Dermis microvascular lymphatic vessel endothelial cell (primary cell): Measurements from ENCODE around the gene LCT. TPM values are rescaled to one million over a fixed set of nuclear protein-coding genes. Genes with fewer than 3 reads are reported as not detected.
A peak's percentile ranks its signal among the peaks of the same experiment; 100 is the strongest.
"Not testable (repeated sequence)": the region's sequence is repeated elsewhere in the genome, so short reads cannot be mapped to it uniquely, and the experiment has no call there.

ENCODE experiments used
- DNase-seq, 2 donors: peaks; one replicate each; pipeline versions ENCODE4 v3.0.0 to v3.0.0-alpha.2; 2010; ENCODE audit warnings: low read depth in 2 of 2
- total RNA-seq: library from RNA; depleted of rRNA; stranded (reverse); fragments of >200 nt; gene quantifications from 2 replicates; pipeline ENCODE4 v1.2.1, GENCODE V29; 2014

The LCT gene
- total RNA-seq, result not detected in 2 replicates

DNA sequence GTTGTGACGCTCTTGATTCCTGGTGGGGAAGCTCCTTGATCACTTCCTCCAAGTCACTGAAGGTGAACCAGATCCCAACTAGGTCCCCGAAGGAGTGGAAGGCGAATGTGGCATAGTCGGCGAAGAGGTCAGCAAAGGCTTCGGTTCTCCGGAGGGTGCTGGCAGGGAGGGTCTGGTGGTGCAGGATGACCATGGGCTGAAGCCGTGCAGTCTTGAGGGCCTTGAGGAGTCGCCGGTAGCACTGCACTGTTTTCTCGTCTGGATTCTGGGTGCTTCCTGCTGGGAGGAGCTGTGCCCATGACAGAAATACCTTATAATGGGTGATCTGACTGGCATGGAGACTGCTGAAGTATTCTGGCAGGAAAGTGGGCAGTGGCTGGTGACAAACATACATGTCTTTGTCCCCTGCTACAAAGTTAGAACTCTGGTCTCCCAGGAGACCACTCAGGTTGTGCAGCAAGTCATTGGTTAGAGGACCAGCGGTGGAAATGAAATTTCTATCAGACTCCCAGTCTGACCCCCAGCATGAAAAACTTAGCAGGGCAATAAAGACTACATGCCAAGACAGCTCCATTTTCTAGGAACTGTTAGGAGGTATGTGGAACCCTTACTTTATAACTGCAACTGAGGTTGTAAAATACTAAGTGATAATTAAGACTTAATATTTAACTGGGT is at the start of gene LCT:
Gene LCT, minus strand, starts transcription at position 589 of the 675 bp plus-strand sequence. Its CDS starts 15 bp downstream, at position 574.
- no peak for DNase-seq

DNA sequence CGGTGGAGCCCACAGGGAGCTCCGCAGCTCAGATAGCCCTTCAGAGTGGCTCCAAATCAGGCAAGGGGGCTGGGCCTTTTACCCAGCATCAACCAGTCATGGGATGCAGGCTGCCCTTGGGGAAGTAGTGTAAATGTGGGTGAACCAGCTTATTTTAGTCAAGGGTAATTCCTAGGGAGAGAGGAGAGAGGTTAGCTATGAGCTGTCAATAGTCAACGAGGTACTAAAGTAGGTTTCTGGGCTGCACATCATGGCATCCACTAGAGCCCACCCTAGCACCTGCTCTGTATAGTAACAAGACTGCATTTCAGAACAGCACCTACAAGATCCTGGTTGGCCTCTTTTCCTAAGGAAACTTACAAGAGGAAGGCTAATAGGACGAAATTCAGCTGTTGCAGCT is 48.7 kb upstream of the LCT start:
- no peak for DNase-seq

DNA sequence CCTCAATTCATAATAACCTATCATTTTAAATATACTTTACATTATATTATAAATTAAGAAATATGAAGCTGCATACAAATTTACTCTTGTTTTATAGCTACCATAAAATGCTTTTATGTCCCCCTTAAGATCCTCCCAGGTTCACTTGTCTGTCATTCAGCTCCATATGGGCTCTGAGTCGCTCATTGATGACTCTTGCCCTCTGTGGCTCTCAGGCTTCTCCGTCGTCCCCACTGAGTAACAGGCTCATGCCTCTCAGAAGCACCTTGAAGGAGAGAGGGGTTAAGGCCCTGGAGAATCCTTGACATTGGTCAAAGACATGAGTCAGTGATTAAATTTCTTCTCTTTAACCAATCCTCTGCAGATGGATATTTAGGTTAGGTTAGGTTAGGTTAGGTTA is 45.4 kb upstream of the LCT start:
- DNase-seq, result no peak

DNA sequence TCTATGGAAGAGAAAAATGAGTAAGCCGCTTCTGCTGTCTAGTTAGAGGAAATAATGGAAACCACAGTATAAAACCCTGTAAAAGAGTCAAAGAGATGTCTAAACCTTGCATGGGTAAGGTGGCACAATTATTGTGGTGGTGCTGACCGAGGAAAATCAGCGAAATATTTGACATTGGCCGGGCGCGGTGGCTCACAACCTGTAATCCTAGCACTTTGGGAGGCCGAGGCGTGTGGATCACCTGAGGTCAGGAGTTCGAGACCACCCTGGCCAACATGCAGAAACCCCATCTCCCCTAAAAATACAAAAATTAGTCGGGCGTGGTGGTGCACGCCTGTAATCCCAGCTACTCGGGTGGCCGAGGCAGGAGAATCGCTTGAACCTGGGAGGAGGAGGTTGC is 39.8 kb upstream of the LCT start:
- not testable (repeated sequence) for DNase-seq

DNA sequence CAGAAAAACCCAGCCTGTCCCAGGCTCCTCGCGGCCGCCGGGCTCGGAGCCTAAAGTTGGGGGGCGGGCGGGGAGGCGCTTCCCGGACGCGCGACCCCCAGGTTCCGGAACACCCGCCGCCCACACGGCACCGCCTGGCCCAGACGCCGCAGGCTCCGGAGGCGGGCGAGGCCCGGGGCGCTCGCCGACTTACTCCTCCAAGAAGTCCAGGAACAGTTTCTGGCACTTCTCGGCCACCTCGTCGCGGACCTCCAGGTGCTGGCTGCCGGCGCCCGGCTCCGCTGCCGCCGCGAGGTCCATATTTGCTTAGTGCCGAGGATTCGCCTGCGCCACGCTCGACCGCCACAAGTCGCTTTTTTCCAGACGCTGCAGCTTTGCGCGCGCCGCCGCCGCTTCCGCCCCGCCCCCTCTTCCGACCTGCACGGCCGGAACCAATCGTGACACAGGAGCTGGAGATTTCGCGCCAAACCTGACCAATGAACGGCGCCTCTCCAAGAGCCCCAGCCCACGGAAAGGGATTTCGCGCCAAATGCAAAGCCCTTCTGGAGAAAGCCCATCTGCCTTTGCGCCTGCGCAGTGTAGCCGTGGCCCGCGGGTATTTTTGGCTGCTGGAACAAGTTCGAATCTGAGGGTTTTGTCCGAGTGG is 39.2 kb upstream of the LCT start, which contains the start of gene MCM6:
Gene MCM6, minus strand, starts transcription at position 378 of the 646 bp plus-strand sequence. Its CDS starts 78 bp downstream, at position 300.
- DNase-seq, result peak; percentile 96 to 99

DNA sequence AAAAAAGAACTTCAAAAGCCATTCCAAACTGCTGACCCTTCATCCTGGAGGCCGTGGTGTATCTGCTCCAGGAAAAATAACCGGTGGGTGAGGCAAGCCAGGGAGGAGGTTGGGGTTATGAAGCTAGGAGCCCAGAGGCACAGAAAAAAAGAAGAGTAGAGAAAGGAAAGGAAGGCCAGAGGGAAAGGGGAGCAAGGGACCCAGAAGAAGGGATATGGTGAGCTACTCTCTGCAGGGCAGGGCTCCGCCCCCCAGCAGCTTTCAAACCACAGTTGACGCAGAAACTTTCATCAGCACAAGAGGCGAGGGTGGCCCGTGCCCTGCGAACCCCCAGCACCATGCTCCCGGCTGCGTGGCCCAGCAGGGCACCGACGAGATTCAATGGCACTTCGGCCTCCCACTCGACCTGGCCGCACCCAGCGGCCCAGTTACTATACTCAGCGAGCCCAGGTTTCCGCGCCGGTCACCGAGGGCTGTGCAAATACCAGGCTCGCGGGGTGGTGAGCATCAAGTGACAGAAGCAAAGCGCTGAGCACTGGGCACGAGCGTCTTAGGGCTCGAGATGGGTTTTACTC is 38.6 kb upstream of the LCT start:
- DNase-seq, result peak; percentile 2 to 43

DNA sequence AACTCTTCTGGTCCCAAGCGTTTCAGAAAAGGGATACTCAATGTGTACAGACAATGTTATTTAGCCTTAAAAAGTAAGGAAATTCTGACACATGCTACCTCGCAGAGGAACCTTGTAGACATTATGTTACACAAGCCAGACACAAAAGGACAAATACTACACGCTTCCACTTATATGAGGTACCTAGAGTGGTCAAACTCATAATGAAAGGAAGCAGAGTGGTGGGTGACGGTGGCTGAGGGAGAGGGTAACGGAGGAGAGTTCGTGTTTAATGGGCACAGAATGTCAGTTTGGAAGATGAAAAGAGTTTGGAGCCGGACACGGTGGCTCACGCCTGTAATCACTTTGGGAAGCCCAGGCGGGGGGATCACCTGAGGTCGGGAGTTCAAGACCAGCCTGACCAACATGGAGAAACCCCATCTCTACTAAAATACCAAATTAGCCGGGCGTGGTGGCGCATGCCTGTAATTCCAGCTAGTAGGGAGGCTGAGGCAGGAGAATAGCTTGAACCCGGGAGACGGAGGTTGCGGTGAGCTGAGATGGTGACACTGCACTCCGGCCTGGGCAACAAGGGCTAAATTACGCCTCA is 37.9 kb upstream of the LCT start:
- DNase-seq, result no peak

DNA sequence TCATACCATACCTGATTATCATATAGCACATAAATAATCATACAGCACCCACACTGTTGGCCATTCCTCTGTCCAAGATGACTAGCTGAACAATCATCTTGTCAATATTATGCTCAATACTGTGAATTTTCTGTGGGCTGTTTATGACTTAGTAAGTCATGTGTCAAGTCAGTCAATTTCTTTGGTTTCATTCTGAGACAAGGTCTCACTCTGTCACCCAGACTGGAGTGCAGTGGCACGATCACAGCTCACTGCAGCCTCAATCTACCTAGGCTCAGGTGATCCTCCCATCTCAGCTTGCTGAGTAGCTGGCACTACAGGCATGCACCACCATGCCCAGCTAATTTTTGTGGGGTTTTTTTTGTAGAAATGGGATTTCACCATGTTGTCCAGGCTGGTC is 33.6 kb upstream of the LCT start:
- no peak for DNase-seq

DNA sequence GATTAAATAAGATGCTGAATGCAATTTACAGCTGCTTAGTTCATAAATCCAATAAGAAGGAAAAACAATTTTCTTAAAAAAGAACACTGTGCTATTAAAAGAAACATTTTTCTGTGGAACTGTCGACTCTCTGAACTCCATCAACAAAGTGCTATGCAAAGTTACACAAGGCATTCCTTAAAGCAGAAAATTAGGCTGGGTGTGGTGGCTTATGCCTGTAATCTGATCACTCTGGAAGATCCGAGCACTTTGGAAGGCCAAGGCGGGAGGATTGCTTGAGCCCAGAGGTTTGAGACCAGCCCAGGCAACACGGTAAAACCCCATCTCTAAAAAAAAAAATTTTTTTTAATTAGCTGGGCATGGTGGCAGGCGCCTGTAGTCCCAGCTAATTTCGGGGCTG is 26.2 kb upstream of the LCT start:
- DNase-seq, result no peak

DNA sequence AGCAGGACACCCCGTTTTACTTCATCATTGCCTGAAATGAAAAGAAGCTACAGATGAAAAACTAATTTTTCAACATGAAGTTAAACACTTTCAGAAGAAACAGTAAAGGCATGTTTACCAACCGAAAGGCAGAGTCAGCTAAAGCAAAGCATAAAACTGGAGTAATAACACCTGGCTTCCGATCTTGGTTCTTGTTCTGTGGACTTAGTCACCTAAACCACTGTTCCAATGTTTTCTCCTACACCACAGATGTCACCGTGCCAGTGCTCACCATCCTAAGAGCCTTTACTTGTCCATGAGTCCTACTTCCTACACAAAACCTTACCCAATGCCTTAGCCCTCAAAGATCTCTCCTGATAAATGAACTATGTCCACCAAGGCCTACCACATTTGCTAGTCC is 25.7 kb upstream of the LCT start:
- no peak for DNase-seq

DNA sequence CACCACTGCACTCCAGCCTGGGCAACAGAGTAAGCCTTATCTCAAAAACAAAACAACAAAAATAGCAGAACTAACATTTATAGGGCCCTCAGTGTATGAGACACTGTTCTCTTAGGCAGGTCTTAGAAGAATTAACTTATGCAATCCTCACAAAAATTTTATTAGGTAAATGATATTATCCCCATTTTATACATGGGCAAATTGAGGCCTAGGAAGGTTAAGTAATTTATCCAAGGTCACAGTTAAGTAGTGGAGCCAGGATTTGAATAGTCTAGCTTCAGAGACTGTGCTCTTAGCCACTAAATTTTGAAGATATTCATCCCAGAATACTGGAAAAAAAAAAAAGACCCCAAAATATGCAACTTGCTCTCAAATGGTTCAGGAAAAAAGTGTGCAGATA is 16.4 kb upstream of the LCT start:
- DNase-seq, result no peak

DNA sequence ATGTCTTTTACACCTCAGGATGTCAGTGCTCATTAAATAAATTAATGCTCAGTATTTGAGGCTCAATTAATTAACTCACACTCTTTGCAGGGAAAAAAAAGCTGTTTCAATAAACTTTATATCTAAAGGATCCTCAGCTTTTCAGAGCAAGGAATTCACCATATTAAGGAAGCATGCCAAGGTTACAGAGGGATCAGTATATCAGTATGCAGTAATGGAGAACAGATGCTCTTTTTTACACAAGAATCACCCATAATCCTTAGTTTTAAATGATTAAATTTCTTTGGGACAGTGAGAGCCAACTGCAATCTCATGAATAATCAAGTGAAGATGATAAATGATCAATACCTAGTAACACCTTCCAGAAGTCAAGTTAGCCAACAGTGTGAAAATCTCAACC is 14.9 kb upstream of the LCT start:
- no peak for DNase-seq

DNA sequence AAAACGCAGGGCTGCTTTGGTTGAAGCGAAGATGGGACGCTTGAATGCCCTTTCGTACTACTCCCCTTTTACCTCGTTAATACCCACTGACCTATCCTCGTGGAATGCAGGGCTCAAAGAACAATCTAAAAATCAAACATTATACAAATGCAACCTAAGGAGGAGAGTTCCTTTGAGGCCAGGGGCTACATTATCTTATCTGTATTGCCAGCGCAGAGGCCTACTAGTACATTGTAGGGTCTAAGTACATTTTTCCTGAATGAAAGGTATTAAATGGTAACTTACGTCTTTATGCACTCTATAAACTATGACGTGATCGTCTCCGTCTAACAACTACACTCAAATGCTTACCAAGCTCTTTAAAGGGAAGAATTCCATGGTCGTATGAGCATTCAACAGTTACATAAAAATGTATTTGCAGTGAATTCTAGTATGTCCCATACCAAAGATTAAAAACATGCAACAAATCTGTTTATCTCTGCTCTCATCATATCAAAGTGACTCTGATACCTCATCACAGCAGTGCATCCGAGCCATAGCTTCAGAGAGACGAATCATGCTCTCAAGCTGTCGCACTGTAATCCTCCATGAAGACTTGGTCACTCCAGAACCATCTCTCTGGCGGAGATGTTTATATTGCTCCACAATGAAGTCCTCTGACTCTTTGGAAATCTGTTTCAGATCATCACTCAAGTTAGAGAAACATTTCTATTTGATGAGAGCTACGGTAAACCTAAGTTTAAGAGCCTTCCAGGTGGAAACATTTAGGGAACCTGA is 14.1 kb upstream of the LCT start:
- DNase-seq, result no peak

DNA sequence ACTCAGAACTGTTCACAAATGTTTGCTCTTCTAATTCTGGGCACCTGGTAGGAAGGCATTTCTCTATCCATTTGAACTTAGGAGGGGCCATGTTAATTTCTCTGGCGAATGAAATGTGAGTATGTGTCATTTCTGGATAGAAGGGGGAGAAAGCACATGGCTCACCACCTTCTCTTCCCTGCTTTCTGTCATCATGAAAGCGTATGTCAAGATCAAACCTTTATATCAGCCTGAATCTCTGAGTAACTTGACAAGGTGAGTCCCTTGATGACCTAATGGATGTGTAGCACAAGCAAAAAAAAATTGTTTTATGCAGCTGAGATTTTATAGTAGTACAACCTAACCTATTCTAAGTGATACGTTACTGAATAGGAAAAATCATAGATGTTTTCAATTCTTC is 12.1 kb upstream of the LCT start:
- DNase-seq, result no peak

DNA sequence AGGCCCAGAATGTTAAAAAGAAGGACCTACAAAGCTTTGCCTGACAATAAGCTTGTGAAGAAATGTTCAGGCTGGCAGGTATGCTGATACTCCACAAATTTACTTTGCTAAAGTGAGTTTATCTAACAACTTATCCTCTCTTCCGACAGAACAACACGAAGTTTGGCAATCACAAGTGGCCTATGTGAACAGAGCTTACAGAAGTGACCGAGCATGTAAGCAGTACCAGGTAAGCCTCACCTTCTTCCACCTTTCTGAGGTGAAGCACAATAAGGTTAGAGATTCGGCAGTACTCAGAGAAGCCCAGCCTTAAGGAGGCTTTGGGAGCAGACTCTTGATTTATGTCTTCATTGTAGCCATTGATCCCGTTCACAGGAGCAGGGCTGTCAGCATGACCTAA is 9.0 kb upstream of the LCT start:
- no peak for DNase-seq

DNA sequence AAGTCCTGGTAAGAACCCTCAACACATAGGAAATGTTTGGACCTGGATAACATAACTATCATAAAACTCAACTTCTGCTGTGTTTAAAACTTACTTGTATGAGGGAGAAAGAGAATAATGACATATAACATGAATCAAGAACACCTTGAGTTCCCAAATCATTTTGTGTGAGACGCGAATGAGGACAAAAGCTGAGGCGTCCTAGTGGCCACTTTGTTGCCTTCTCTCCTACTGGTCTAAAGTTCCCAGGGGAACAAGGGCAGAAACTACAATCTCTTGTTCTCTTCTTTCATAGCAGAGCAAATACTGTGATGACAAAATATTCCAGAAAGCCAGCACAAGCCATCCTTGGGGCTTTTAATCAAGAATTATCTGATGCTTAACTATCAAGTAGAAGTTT is 8.3 kb upstream of the LCT start:
- DNase-seq, result no peak

DNA sequence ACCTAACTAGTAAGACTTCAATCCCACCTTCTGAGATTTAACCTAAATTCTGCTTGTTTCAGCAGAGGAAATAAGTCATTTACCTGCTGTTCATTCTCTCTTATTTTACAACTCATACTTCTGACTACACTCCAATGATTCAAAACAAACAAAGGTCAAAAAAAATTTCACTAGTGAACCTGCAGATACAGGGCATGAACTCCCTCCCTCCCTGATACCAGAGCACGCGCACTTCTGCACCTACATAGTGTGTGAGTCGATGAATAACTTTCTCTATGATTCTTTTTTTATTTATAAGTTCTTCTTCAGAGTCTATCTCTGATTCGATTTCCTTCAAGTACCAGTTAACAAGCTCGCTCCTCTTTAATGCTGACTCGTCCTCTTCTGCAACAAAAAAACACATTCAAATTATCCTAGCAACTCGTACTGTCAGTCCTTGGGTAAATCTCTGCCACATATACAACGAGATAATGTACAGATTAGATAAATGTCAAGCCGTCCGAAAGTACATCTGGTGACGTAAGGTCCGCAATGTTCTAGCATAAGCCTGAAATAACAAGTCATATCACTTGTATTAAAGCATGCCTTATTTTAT is 7.4 kb upstream of the LCT start:
- DNase-seq, result no peak

DNA sequence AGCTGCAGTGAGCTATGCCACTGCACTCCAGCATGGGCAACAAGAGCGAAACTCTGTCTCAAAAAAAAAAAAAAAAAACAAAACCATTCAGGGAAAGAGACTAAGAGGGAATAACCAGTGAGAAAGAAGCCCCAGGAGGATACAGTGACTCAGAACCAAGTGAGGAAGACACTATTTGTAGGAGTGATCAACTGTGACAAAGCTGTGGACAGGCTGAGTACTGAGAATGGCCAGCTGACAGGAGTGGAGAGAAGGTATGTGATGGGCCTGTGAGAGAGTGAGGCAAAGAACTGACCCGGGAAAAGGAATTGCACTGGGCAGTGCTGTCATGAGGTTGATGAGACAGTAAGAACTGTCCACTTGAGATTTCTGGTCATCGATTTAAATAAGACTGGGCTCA is 6.7 kb upstream of the LCT start:
- DNase-seq, result no peak

DNA sequence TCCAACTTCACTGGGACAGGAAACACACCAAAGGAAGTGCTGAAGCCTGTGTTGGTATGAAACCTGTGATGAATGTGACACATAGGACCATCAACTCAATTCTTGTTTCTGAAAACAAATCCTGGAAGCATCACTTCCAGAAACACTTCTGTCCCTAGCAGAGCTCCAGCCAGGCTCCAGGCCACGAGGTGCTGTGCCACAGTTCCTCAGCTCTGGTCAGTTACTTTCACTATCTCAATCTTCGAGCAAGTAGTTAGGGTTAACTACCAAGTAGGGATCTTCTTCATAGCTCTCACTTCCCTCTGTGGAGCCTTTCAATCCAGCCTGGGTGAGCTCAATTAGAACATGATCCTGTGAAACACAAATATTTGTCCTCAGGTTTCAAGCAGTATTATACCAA is 3.6 kb upstream of the LCT start:
- peak; percentile 11 to 47 for DNase-seq

DNA sequence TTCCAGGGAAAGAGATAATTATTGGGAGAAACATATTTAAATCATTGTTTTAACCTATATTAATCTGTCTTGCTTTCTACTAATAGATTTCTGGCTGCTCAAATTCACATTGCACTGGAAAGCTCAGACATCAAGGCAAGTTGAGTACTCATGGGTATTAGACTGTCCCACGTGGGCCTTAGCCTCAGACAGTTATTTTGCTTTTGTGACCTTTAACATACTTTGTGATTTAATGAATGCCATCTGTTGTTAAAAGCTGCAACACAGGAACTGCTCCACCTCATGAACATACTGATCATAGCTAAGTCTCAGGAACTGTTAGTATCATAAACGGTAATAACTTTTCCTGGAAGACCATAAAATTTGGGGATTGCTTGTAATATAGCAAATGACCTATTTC is 2.7 kb upstream of the LCT start:
- peak; percentile 63 to 82 for DNase-seq

DNA sequence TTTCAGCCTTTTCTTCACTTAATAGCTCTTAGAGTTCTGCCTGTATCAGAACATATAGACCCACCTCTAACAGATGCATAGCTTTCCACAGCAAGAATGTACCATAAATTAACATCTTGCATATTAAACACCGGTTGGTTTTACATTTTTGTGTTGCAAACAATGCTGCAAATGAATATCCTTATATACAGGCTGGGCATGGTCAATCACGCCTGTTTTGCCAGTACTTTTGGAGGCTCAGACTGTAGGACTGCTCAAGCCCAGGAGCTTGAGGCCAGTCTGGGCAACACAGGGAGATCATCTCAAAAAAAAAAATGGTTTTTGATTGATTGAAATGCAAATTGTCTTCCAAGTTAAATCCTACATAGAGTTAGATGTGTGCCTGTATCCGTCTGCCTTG is 1.5 kb upstream of the LCT start:
- DNase-seq, result no peak

DNA sequence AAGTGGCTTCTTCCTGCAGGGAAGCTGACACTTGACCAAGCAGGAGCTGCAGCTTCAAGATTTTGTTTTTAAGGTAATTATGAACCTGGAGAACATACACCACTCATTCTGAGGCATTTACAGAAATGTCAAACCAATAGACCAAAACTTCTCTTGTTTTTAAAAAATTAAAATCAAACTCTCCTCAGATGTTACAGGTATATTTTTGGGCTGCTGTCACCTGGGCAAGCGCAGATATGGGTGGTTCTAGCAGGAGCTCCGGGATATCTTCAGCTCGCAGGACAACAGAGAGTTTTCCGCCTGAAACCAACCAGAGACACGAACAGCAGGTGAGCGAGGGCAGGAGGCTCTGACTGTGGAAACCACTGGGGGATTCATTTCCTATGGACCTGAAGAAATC is 4.1 kb downstream of the LCT start:
- DNase-seq, result no peak
